ENCODE data around the gene TMEM175. TPM values are rescaled to one million over a fixed set of nuclear protein-coding genes. Genes with fewer than 3 reads are reported as not detected.

Gene TMEM175
- total and polyA plus RNA-seq, 2 of the 4 experiments (the other 2 are of a cell fraction): 7.7 to 41.9 TPM

DNA sequence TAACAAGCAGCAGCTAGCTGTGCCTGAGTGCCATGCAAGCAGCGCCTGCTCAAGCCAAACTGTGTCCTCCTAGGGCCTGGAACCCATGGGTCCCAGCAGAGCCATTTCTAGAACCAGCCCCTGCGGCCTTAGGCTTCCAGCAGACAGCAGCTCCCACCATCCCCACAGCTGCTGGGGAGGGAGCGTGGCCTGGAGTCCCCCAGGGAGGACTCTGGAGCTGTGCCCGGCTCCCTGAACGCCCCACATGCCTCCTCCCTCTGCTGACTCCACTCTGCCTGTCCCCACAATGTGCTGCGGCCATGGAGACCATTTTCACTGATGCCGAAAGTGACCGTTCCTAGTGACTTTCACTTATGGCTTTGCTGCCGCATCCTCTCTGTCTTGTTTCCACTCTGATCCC lies 46.0 kb upstream of the TMEM175 start:
- no peak overlapping the region for H3K14ac ChIP-seq (replicated peaks; ENCODE audit: low read depth, low read length)
- WGBS, 2 experiments (ENCODE audit: extremely low coverage in 2 of 2, insufficient read length in 1 of 2): 89% methylated on average over 6 of the region's 9 CpGs; no CpG with 5 or more reads in 1 of the 2 experiments
- no peak overlapping the region for H3K4me2 ChIP-seq (ENCODE audit: low read depth, low read length)
- ATAC-seq (ENCODE audit: low read depth) (no peak), DNase-seq (no peak)
- peaks cover 75% of the 10 kb centered on the region for H3K36me3 ChIP-seq (ENCODE audit: control insufficient read depth, insufficient read depth, low read length)
- peaks cover 2 to 10% of the 10 kb centered on the region in 2 experiments; a peak in 3 of 4 replicates for H3K79me1 ChIP-seq (ENCODE audit: low read depth in 1 of 2, low read length in 2 of 2)
- no peak overlapping the region for H3K27ac ChIP-seq (ENCODE audit: insufficient read depth, low read length)
- H3K4ac ChIP-seq (ENCODE audit: low read depth, low read length): no peak overlapping the region
- TF ChIP-seq MXI1 (IDR thresholded peaks at IDR 0.05; ENCODE audit: borderline replicate concordance, low read depth, low read length): no peak
- H2BK20ac ChIP-seq (ENCODE audit: low read depth, low read length): no peak overlapping the region
- H2BK15ac ChIP-seq (ENCODE audit: low read depth, low read length): no peak overlapping the region
- H3K9ac ChIP-seq (ENCODE audit: low read depth, low read length): no peak overlapping the region
- peaks cover 8% of the 10 kb centered on the region for H3K9me1 ChIP-seq (ENCODE audit: insufficient read depth, low read length)
- dilution Hi-C loops (cut with HindIII; ENCODE audit: low sequenced_read_pairs, unreplicated experiment): no loop called here
- ChIA-PET CTCF (no interaction called here), POLR2A (ENCODE audit: unreplicated experiment) (no interaction called here)
- H4K20me1 ChIP-seq (ENCODE audit: insufficient read depth, low read length): peaks cover 11% of the 10 kb centered on the region
- no peaks in the 10 kb centered on the region for H3K27me3 ChIP-seq (ENCODE audit: control insufficient read depth, insufficient read depth, low read length)
- no peak overlapping the region for H2AK5ac ChIP-seq (ENCODE audit: low read depth, low read length)
- H2BK120ac ChIP-seq (ENCODE audit: low read depth, low read length): no peak overlapping the region
- no peak overlapping the region for H3K18ac ChIP-seq (ENCODE audit: low read depth, low read length)
- H4K5ac ChIP-seq (ENCODE audit: low read depth, low read length): no peak overlapping the region
- H4K8ac ChIP-seq (ENCODE audit: low read depth in 2 of 2, low read length in 2 of 2): no peak overlapping the region
- no peak overlapping the region for H2AK9ac ChIP-seq (replicated peaks; ENCODE audit: low read depth, low read length, poor library complexity)
- H3K9me3 ChIP-seq (ENCODE audit: control insufficient read depth, insufficient read depth, low read length): no peaks in the 10 kb centered on the region
- no peaks in the 10 kb centered on the region for H3K4me1 ChIP-seq (ENCODE audit: control insufficient read depth, insufficient read depth, low read length)
- no peak overlapping the region for H3K56ac ChIP-seq (ENCODE audit: extremely low read depth, insufficient read depth, low read length)
- intact Hi-C loops (cut with micrococcal nuclease): no loop called here
- BruUV-seq (replicated peaks): no TSS peak
- H2BK5ac ChIP-seq (ENCODE audit: low read depth, low read length, poor library complexity, severe bottlenecking): no peak overlapping the region
- H3K4me3 ChIP-seq (ENCODE audit: insufficient read depth, low read depth, low read length): no peak overlapping the region
- in situ Hi-C loops (cut with MboI; ENCODE audit: low sequenced_read_pairs): no loop called here
- no peak overlapping the region for H4K91ac ChIP-seq (ENCODE audit: insufficient read depth, low read depth, low read length)
- H2AFZ ChIP-seq (replicated peaks; ENCODE audit: low read length, poor library complexity): no peak overlapping the region
- no peak overlapping the region for H3K23ac ChIP-seq (ENCODE audit: low read depth, low read length)
